Upper lobe of left lung (tissue), 4 donors: ENCODE measurements around the gene ACTA2.

Experiments
- CTCF ChIP-seq, 6 experiments: fragments of 450-650 bp in 4 of 6; fragments of 200-600 bp in 2 of 6; sonication (generic) in 2 of 6; IDR thresholded peaks; one replicate each; pipeline ENCODE4 v1.5.1; 2016 to 2019; ENCODE audit warnings: antibody characterized with exemption in 6 of 6
- EP300 ChIP-seq, 4 donors: sonication (generic); formaldehyde crosslinking; IDR thresholded peaks; one replicate each; pipeline ENCODE4 v1.5.1; 2017; ENCODE audit warnings: antibody characterized with exemption in 4 of 4, control low read depth in 2 of 4
- POLR2A ChIP-seq, 4 donors: fragments of 450-650 bp; IDR thresholded peaks; one replicate each; pipeline ENCODE4 v1.5.1; 2016 to 2017; ENCODE audit warnings: antibody characterized with exemption in 4 of 4, mild to moderate bottlenecking in 2 of 4
- POLR2AphosphoS5 ChIP-seq, 2 donors: sonication (generic); formaldehyde crosslinking; IDR thresholded peaks; one replicate each; pipeline ENCODE4 v1.5.1; 2017; ENCODE audit warnings: antibody characterized with exemption in 2 of 2

- TF ChIP-seq CTCF (IDR thresholded peaks at IDR 0.05): no peak
- TF ChIP-seq EP300 (IDR thresholded peaks at IDR 0.05): no peak
- TF ChIP-seq POLR2A (IDR thresholded peaks at IDR 0.05): no peak
- TF ChIP-seq POLR2AphosphoS5 (IDR thresholded peaks at IDR 0.05): no peak
These were observed 63.6 kb downstream of the ACTA2 start for GRCh38 chr10:88888810-88889445.
